Subcutaneous adipose tissue (tissue), 4 donors: ENCODE measurements around the gene SEC22A. TPM values are rescaled to one million over a fixed set of nuclear protein-coding genes. Genes with fewer than 3 reads are reported as not detected.

Experiments used
- total RNA-seq, 4 donors: library from RNA; depleted of rRNA; stranded (reverse); fragments of >200 nt; gene quantifications; one replicate each; pipeline ENCODE4 v1.1.0, GENCODE V29; 2016
- TF ChIP-seq, protein P1 (sequence below): fragments of 450-650 bp; IDR thresholded peaks from one replicate; pipeline ENCODE4 v1.5.1; 2016; ENCODE audit warnings: low read depth, mild to moderate bottlenecking, control low read depth, antibody characterized with exemption, moderate library complexity

Gene SEC22A
- total RNA-seq, 4 donors from 2014 or later = 11.3 to 28.7 (median 22.0) TPM

DNA sequence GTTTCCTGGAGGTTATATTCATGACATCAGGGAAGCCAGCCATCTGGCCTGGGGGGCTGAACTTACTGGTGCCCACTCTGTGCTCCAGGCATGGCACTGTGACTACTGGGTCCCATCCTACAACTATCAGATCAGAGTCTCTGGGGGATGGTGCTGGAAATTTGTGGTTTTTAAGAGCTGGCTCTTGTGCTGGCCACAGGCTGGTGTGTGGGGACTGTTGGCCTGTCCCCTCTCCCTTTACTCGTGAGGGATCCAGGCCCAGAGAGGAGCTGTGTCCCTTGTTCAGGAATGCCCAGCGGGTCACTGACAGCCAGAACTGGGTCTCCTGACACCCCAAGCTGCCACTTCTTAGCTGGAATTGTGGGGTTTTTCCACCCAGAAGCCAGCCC, 44.5 kb upstream of the SEC22A start:
- TF ChIP-seq, protein P1, sequence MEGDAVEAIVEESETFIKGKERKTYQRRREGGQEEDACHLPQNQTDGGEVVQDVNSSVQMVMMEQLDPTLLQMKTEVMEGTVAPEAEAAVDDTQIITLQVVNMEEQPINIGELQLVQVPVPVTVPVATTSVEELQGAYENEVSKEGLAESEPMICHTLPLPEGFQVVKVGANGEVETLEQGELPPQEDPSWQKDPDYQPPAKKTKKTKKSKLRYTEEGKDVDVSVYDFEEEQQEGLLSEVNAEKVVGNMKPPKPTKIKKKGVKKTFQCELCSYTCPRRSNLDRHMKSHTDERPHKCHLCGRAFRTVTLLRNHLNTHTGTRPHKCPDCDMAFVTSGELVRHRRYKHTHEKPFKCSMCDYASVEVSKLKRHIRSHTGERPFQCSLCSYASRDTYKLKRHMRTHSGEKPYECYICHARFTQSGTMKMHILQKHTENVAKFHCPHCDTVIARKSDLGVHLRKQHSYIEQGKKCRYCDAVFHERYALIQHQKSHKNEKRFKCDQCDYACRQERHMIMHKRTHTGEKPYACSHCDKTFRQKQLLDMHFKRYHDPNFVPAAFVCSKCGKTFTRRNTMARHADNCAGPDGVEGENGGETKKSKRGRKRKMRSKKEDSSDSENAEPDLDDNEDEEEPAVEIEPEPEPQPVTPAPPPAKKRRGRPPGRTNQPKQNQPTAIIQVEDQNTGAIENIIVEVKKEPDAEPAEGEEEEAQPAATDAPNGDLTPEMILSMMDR = no peak

GRCh38 chr3:123157598-123158287, 44.0 kb upstream of the SEC22A start:
- TF ChIP-seq, protein P1 = no peak

- TF ChIP-seq, protein P1 = no peak
Measured at GRCh38 chr3:123158330-123158729, 43.4 kb upstream of the SEC22A start.

- TF ChIP-seq, protein P1 = no peak
Measured at GRCh38 chr3:123158899-123159390, 42.8 kb upstream of the SEC22A start.

GRCh38 chr3:123159926-123160635, 41.7 kb upstream of the SEC22A start:
- TF ChIP-seq, protein P1 = no peak

DNA sequence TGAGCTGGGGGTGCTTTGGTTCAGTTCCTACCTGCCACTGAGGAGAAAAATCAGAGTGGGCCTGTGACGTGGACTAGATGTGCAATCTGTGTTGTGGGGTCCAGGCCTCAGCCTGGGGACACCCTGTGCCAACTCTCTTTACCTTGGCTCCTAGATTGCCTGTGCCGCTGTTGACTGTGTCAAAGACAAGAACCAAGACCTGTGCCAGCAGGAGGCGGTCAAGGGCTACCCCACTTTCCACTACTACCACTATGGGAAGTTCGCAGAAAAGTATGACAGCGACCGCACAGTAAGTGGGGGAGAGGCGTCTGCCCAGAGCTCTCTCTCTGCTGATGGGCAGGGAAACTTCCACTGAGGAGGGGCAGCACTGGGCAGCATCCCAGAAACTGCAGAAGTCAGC, 40.6 kb upstream of the SEC22A start:
- TF ChIP-seq, protein P1 = no peak

DNA sequence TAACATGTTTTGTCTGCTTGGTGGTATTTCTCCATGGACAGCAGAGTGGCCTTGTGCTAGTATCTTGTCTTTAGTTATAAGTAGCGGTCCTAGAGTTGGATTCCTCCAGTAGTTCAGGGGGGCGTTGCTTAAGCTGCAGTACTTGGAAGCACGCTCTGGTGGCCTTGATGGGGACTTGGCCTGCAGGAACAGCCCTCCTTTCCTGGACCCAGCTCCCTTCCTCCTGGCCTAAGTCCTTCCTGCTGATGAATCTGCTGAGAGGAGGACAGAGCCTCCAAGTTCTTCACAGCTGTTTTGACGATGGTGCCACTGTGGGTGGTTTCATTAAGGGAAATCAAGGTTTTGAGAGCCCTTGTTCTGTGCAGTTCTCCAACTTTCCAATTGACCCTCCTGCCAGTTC, 38.6 kb upstream of the SEC22A start:
- TF ChIP-seq, protein P1 = no peak
